HG03469 (cell line): ENCODE data around the gene PPP1R13L.

Source experiments
- ATAC-seq: cut with Tn5 transposase; IDR thresholded peaks from one replicate; pipeline ENCODE4 v1.9.1; 2021; ENCODE audit warnings: mild to moderate bottlenecking, moderate library complexity, moderate number of reproducible peaks; ENCODE audit not compliant: unreplicated experiment

PPP1R13L gene

DNA sequence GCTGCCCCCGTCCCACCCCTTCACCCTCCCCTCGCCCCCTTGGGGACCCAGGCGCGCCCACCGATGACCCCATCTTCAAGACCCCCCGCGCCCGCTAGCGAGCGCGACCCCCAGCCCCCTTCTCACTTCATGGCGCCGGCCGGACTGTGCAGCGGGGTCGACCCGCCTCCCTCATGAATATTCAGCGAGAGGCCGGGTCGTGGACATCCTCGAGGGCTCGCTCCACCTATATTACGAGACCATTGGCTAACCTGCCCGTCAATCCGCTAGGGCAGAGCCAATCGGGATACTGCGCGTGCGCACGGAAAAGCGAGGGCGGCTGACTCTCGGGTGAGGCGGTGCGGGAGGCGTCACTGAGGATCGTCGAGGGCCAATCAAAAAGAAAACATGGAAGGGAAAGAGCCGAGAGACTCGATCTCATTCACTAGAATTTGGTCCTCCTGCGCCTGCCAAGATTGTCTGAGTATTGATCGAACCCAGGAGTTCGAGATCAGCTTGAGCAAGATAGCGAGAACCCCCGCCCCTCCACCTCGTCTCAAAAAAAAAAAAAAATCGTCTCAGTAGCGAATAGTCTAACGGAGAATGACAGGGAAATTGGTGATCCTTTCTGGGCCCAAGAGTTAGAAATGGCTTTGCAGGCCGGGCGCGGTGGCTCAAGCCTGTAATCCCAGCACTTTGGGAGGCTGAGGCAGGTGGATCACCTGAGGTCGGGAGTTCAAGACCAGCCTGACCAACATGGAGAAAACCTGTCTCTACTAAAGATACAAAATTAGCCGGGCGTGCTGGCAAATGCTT, 34.3 kb downstream of the PPP1R13L start, which contains the start of gene ERCC2:
Gene ERCC2 (minus strand): TSS at position 164 of the 795 bp plus-strand sequence. CDS start 33 bp downstream, at position 131.
- ATAC-seq, result peak; percentile 92

DNA sequence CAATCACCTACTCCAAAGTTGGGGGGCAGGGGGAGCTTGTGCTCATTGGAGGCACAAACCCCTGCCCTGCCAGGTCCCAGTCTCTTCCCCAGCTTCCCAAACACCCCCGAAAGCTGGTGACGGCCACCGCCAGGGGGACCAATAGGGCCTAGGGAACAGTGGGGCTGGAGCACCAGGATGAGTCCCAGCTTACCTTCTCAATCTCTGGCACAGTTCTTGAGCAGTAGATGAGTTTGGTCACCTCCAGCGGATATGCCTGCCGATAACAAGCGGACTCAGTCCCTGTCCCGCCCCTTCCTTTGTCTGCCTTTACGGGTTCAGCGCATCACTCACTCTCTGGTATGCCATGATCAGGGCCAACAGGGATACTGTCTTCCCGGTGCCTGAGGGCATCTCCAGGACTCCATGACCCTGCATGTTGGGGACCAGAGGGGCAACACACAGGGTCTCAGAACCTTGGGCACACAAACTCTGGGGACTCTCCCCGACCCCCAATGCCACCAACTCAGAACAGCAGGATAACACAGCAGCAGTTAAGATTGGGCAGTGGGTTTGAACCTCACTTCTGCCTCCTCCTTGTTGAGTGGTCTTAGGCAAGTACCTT, 36.0 kb downstream of the PPP1R13L start:
- no peak for ATAC-seq

DNA sequence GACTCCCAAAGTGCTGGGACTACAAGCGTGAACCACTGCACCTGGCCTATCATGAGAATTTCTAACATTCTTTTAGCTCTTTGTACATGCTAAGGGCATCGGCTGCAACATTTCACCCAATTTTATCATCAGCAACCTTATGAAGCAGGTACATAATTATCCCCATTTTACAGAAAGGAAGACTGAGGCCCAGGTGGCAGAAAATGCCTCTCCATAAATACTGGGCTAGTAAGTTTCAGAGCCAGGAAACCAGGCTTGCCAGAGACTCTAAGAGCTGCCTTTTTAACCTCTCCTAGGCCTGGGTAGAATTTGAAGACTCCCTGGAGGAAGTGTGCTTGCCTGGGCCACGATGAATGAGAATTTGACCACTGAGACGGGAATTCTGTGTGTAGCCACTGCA, 36.7 kb downstream of the PPP1R13L start:
- no peak for ATAC-seq

DNA sequence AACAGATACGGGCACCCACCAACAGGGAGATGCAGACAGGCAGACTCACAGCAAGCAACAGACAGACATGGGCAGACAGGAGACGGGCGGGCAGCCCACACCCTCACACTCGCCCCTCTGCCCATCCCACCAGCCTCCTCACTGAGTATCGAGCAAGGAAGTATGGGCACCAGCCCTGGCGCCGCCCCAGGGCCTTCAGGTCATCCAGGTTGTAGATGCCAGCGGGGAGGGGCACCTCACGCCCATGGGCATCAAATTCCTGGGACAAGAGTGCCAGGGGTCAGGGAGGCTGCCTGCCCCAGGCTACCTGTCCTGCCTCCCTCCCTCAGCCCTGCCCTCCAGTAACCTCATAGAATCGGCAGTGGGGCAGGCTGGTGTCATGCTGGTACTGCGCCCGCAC, 40.2 kb downstream of the PPP1R13L start:
- no peak for ATAC-seq

DNA sequence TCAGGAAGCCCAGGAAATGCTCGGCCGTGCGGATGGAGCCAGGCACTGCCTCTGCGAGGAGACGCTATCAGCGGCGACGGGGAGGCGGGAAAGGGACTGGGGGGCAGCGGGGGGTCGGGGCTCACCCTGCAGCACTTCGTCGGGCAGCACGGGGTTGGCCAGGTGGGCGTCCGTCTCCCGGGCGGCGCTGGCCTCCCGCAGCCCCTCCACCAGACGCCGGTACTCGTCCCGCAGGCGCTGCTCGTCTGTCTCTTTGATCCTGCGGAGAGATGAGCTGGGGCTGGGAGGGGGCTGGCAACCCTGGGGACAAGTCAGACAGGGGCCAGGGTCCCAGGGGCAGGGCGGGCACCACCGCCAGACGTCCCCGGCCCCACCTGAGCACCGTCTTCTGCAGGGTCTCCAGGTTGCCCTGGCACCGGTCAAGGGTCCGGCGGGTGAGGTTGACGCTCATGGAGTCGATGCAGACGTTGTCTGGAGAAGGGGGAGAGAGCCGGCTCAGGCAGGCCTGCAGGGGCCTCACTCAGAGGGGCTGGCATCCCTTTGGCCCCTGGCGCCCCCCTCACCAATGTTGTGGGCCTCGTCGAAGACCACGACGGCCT, 40.9 kb downstream of the PPP1R13L start:
- ATAC-seq, result no peak

DNA sequence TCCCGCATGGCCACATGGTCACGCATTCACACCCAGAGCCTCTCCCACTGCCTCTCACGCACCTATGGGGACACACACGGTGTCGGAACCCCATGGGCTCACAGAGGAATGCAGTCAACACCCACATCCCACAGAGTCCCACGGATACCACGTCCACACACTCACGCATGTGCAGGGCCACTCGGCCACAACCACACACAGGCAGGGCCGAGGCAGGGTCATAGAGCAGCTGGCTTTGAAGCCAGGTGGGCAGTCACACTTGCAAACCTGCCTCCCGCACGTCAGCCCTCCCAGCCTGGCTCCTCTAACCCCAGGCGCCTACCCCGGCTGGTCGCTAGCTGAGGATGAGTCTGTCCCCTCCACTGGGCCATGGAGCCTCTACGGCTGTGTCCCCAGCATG, 42.6 kb downstream of the PPP1R13L start:
- no peak for ATAC-seq

DNA sequence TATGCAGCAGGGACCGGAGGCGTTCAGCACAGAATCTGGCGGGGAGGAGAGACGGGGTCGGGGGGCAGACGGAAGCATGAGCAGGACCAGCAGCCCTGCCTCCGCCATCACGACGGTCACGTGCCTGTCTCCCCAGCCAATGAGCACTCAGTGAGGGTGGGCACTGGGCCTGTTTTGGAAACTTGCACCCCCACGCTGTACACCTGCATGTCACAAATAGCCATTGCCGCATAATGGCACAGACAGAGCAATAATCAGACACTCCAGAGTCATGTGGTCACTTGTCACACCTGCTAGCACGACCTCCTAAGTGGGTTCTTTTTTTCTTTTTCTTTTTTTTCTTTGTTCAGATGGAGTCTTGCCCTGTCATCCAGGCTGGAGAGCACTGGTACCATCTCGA, 43.3 kb downstream of the PPP1R13L start:
- no peak for ATAC-seq

DNA sequence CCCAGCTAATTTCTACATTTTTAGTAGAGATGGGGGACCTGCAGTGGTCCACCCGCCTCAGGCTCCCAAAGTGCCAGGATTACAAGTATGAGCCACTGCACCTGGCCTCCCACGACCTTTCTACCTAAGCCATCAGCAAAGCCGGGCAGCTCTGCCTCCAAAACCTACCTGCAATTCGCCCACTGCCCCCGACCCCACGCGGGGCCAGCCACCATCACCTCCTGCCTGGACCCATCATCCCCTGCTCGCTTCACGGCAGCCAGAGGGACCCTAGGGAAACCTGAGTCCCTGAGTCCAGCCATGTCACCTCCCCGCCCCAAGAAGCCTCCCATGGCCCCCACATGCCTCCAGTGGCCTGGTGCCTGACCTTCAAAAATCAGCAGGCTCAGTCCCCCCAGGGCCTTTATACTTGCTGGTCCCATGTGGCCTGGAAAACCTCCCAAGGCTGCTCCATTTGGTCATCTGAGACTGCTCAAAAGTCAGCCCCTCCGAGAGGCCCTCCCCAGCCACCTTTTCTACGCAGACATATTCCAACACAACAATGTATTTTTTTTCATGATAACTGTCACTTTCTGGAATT, 46.6 kb downstream of the PPP1R13L start:
- no peak for ATAC-seq

DNA sequence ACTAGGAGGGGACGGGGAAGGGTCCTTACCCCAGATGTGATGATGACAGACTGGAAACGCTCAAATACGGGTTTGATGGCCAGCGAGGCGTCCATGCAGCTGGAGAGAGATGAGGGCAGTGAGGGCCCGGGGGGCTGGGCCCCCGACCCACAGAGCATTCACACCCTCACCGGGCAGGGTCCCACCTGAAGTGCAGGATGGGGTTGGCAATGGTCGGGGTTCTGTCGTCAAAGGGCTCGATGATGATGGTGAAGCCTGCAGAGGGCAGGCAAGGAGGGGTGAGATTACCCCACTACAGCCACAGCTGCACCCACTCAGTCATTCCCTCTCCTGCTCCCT, 47.5 kb downstream of the PPP1R13L start:
- ATAC-seq, result no peak

DNA sequence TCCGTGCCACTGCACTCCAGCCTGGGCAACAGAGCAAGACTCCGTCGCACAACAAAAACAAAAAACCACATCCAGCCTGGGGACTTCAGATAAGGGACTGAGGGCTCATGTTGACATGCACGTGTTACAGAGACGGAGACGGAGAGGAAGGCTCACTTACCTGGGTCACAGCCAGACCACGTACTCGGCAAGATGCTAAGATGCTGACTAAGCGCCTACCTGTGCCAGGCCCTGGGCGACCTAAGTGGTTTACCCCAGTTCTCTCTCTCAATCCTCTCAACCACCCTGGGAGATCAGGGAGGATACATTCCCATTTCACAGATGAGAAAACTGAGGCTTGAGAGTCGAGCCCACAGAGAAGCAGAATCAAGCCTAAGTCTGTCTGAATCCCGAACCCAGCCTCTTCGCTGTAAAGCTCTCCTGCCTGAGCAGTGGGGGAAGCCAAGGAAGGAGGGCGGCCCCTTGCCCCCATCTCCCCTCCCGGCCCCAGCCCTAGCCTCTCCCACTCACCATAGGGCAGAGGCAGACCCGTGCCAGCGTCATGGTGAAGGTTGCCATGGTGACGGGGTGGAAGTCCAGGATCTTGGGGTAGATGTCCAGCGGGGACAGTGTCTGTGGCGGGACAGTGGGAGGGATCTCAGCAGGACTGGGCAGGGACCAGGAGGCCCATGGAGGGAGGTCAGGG, 48.0 kb downstream of the PPP1R13L start:
- no peak for ATAC-seq

DNA sequence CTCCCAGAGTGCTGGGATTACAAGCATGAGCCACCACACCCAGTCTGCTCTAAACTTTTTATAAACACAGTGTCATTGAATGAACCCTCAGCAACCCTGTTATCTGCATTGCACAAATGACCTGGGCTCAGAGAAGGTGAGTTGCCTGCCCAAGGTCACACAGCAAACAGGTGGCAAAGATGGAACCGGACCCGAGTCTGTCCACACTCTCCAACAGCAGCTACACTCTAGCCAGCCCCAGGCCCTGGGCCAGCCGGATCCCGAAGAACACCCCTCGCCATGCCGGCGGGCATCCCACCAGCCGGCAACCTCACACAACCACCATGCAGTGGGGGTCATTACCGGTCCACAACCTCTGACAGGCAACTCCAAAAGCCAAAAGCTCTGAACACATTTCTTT, 49.0 kb downstream of the PPP1R13L start:
- no peak for ATAC-seq

DNA sequence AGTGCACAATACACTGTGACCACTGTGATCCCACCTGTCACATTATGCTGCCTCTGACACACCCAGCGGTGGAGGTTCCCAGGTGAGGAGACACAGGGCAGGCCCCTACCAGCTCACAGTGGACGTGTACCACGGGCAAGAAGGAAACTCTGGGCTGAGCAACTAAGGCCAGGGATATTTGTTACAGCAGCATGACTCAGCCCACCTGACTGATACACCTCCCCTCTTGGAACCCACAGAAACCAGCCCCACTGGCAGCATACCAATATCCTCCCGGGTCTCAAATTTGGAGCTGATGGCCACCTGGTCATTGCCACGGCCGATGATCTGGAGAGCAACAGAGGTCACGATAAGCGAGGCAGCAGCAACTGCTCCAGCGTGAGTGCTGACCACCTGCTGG, 49.5 kb downstream of the PPP1R13L start:
- ATAC-seq, result no peak

DNA sequence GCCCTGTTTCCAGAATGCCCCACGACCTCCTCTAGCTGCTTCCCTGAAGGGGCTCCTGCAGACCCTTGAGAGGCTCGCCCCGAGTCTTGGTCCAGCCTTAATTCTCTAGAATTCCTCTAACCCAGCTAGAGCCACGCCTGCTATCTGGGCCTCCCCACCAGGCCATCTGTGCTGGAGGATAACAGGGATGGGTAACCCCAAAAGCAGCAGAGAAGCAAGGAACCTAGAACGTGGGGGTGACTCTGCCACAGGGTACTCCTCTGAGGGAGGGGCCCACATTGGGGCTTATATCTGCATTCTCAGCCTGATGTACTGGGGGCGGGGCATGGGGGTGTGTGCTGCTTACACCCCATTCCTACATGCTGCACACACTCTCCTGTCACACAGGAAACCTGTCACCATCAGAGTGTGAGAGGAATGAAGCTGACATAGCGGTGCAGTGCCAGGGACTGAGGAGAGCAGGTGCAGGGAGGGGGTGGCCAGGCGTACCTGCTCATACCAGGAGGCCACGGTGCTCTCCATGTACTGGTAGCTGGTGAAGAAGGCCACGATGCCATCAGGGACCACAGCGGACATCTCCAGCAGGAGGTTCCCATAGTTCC, 50.5 kb downstream of the PPP1R13L start:
- no peak for ATAC-seq

DNA sequence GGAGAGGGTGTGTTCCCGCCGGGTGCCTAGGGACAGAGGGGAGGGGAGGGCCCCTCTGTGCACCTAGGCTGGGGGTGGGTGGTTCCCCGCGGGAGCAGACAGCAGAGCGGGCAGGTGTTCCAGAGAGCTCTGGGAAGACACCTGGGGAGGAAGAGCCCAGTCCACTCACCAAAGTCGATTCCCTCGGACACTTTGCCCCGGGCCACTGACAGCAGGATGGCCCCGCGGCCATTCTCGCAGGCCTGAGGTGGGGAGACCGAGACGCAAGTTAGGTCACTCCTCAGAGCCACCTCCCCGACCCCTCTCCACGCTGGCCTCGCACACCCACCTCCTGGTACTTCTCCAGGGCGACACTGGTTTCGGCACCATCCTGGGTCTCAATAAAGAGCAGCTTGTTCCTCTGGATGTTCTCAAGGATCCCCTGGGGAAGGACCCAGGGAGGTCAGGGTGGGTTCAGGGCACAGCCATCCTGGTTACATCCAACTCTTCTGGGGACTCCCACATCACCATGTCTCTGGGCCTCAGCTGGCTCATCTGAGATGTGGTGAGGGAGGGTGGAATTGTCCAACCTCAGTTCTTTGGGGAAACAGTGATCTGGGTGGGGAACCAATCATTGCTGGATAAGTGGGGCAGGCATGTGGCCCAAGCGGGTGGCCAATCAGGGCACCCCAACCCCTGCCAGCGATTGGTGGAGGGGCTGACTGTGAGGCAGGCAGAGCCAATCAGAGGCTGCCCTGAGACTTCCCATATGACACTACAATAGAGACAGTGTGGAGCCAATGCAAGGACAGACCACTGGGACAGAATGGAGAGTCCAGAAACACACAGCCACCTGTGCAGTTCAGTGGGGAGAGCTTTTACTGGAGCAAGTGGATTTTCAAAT, 51.7 kb downstream of the PPP1R13L start:
- ATAC-seq, result no peak

DNA sequence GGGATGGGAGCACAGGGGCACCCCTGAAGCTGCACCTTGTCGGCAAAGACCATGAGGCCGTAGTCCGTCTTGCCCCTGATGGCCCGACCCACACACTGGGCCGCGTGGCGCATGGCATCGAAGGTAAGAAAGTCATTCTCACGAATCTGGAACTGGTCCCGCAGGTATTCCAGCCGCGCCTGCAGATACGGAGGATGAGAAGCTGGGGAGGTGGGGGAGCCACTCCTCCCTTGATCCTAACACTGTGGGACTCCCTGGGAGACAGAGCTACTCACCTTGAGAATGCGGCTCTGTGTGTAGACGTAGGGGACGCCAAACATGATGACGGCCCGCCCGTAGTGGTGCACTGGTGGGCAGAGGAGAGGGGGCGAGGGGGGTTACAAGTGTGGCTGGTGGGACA, 52.4 kb downstream of the PPP1R13L start:
- ATAC-seq, result no peak

DNA sequence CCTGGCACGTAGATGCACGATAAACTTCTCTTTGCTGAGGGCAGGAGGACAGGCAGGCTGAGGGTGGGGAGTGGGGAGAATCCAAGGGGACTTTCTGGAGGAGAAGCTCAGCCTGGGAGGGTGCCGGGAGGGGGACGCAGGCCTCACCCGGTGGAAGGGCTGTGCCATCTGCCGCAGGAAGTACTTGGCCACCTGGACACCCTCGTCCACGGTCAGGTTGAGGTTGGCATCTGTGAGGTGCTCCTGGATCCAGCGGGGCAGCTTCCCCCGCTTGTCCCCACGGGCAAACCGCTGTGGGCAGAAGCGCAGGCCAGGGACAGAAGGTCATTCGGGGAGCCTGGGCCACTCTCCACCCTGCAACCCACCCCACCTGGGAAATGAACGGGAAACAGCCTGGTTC, 52.8 kb downstream of the PPP1R13L start:
- no peak for ATAC-seq

DNA sequence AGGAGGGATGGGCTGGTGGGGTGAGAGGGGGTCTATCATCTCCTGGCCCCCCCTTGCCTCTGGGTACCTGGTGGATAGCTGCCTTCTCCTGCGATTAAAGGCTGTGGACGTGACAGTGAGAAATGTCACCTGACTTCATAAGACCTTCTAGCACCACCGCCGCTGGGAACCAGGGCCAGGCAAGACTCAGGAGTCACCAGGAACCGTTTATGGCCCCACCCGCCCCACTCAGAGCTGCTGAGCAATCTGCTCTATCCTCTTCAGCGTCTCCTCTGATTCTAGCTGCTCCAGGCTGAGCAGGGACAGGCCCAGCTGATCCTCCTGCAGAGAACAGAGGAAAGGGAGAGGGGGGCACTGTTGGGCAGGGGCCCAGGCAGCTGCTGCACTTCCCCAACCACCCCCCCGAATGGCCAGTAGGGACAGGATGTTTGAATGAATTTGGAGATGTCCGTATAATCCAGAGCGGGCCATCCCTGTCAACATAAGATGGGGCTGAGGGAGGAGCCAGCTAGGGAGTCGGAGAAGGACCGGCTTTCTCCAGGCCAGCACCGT, 53.4 kb downstream of the PPP1R13L start:
- ATAC-seq, result no peak

DNA sequence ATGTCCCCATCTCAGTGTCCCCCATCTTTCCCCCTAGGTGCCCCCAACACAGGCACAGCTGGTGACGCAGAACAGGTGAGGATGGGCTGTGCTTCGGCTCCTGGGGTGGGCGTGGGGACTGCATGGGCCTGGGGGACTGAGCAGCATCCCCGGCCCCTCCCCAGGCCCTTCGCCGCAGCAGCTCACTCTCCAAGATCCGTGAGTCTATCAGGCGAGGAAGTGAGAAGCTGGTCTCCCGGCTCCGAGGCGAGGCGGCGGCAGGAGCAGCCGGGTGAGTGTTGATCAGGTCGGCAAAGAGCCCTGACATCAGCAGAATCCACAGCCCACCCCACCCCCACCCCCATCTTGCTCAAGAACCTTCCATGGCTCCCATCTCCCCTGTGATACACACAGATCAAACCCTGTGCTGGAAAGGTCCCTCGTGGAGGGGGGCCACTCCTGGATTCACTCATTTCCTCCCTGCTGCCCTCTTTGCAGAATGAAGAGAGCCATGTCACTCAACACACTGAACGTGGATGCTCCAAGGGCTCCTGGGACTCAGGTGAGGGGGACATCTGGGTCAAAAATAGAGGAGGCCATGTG, 54.3 kb downstream of the PPP1R13L start:
- no peak for ATAC-seq

DNA sequence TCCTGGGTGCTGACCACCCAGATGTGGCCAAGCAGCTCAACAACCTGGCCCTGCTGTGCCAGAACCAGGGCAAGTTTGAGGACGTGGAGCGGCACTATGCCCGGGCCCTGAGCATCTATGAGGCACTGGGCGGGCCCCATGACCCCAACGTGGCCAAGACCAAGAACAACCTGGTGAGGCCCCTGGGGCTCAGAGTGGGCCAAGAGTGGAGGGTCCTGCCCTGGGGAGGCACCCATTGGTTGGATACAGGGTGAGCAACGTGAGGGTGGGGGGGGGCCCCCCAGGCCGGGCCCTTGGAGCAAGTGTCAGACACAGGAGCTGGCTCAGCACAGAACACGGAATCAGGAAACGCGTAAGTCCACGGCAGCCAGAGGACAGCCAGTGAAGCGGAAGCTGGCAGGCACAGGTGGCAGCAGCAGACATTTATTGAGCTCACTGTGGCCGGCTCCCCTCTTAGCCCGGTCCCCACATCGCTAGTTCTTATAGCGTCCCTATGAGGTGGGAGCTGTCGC, 55.4 kb downstream of the PPP1R13L start:
- ATAC-seq, result no peak
